Glutamatergic neuron (in vitro differentiated cells): ENCODE data around the gene SLC7A6. TPM values are rescaled to one million over a fixed set of nuclear protein-coding genes. Genes with fewer than 3 reads are reported as not detected.

Source experiments
- DNase-seq: peaks from one replicate; pipeline ENCODE4 v3.0.0; 2022
- H3K27ac Mint-ChIP-seq: one replicate; pipeline ENCODE4 v1.8.0; 2020; ENCODE audit warnings: mild to moderate bottlenecking, mixed read lengths, inconsistent platforms; ENCODE audit not compliant: unreplicated experiment
- H3K27me3 Mint-ChIP-seq: one replicate; pipeline ENCODE4 v1.8.0; 2020; ENCODE audit warnings: mild to moderate bottlenecking, moderate library complexity, mixed read lengths, inconsistent platforms; ENCODE audit not compliant: unreplicated experiment
- H3K36me3 Mint-ChIP-seq: one replicate; pipeline ENCODE4 v1.8.0; 2020; ENCODE audit warnings: mild to moderate bottlenecking, mixed read lengths, inconsistent platforms; ENCODE audit not compliant: unreplicated experiment
- H3K4me1 Mint-ChIP-seq: one replicate; pipeline ENCODE4 v1.8.0; 2020; ENCODE audit warnings: mild to moderate bottlenecking, low read depth, mixed read lengths, inconsistent platforms; ENCODE audit not compliant: unreplicated experiment
- H3K4me3 Mint-ChIP-seq: one replicate; pipeline ENCODE4 v1.8.0; 2020; ENCODE audit warnings: mild to moderate bottlenecking, mixed read lengths, inconsistent platforms; ENCODE audit not compliant: unreplicated experiment
- H3K9me3 Mint-ChIP-seq: one replicate; pipeline ENCODE4 v1.8.0; 2020; ENCODE audit warnings: mild to moderate bottlenecking, moderate library complexity, mixed read lengths, inconsistent platforms; ENCODE audit not compliant: unreplicated experiment
- total RNA-seq: library from RNA; stranded (reverse); fragmentation: NEBNext Ultra II Directional; extraction: Animal tissue kit (Norgen Biotek cat#: 25700); gene quantifications from one replicate; pipeline ENCODE4 v1.2.1, GENCODE V29; 2021; ENCODE audit not compliant: unreplicated experiment
- TF ChIP-seq, protein P1 (sequence below): fragments of 200-600 bp; sonication (generic); IDR thresholded peaks from one replicate; pipeline ENCODE4 v1.5.0; 2021; ENCODE audit not compliant: partially characterized antibody, unreplicated experiment

SLC7A6 gene
- total RNA-seq, 1 donor from 2014 or later, result 78.1 TPM

DNA sequence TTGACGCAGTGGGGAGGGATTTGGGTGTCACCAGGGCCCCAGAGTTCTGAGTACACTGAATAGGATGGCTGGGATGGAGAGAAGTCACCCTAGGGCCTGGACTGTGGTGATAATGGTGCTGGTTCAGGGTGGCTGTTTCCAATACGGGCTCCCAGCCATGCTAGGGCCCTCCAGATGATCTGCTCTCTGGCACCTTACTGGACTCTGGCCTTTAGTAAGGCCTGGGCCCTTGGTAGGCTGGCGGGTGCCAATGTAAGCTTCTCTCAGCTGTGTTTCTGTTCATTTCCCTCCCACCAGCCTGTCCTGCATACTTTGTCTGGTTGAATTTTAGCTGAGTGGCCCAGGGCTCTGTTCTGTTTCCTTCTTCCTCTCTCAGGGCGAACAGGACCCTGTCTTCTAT, 16.4 kb upstream of the SLC7A6 start:
- H3K36me3 Mint-ChIP-seq, result no peaks in the 10 kb centered on the region
- peaks cover 2% of the 10 kb centered on the region for H3K4me1 Mint-ChIP-seq
- H3K4me3 Mint-ChIP-seq, result no peak overlapping the region
- H3K9me3 Mint-ChIP-seq, result peaks cover 6% of the 10 kb centered on the region
- no peak overlapping the region for H3K27ac Mint-ChIP-seq
- DNase-seq, result no peak
- TF ChIP-seq, protein P1, sequence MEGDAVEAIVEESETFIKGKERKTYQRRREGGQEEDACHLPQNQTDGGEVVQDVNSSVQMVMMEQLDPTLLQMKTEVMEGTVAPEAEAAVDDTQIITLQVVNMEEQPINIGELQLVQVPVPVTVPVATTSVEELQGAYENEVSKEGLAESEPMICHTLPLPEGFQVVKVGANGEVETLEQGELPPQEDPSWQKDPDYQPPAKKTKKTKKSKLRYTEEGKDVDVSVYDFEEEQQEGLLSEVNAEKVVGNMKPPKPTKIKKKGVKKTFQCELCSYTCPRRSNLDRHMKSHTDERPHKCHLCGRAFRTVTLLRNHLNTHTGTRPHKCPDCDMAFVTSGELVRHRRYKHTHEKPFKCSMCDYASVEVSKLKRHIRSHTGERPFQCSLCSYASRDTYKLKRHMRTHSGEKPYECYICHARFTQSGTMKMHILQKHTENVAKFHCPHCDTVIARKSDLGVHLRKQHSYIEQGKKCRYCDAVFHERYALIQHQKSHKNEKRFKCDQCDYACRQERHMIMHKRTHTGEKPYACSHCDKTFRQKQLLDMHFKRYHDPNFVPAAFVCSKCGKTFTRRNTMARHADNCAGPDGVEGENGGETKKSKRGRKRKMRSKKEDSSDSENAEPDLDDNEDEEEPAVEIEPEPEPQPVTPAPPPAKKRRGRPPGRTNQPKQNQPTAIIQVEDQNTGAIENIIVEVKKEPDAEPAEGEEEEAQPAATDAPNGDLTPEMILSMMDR, result no peak
- H3K27me3 Mint-ChIP-seq, result peaks cover 7% of the 10 kb centered on the region

DNA sequence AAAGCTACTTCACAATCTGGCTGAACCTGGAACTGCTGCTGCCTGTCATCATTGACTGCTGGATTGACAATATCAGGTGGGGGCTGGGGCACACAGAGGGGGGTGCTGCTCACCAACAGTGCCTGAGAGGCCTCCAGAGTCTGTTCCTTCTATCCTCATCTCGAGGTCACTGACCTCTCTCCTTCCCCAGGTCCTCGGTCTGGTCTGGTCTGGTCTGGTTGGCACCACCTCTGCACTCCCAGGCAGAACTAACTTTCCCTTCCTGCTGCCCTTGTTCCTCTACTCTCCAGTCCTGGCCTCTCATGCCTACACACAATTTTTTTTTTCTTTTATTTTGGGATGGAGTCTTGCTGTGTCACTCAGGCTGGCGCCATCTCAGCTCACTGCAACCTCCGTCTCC, 15.0 kb upstream of the SLC7A6 start:
- Mint-ChIP-seq H3K36me3 (no peaks in the 10 kb centered on the region), H3K4me1 (peaks cover 2% of the 10 kb centered on the region), H3K9me3 (peaks cover 6% of the 10 kb centered on the region), H3K27ac (no peak overlapping the region), H3K4me3 (no peak overlapping the region), H3K27me3 (peaks cover 7% of the 10 kb centered on the region)
- DNase-seq, result no peak
- TF ChIP-seq, protein P1, result no peak

DNA sequence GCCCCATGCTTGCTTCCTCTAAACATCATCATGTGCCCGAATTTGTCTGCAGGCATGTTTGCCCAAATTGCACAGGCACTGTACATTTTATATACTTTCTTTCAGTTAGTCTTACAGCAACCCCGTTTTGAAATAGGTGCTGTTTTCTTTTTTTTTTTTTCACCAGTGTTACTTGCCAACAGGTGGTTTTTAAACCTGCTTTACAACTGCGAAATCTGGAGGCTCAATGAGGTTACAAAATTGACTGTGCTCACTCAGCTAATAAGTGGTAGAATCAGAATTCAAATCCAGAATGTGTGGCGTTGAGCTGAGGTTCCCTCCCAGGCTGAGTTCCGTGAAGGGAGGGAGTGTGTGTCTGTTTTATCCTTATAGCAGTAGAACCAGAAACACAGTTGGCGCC, 13.4 kb upstream of the SLC7A6 start:
- Mint-ChIP-seq H3K27me3 (peaks cover 2% of the 10 kb centered on the region), H3K4me1 (no peaks in the 10 kb centered on the region), H3K9me3 (peaks cover 3% of the 10 kb centered on the region), H3K27ac (no peak overlapping the region), H3K36me3 (no peaks in the 10 kb centered on the region), H3K4me3 (no peak overlapping the region)
- TF ChIP-seq, protein P1, result no peak
- DNase-seq, result no peak

DNA sequence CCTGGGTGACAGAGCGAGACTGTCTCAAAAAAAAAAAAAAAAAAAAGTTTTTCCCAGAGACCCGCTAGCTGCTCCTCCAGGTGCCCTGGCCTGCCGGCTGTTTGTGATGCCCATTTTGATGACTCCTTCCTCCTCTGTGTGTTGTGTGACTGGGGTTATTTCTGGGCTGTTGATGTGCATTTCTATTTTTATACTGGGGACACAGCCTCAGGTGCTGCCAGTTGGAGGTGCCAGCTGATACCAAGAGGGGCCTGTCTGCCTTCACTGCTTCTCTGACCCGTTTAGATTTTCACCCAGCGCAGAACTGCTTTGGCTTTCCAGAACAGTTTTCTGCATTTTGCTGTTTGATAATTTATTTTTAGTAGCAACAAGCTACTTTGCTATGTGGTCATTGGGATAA, 12.5 kb upstream of the SLC7A6 start:
- no peaks in the 10 kb centered on the region for H3K9me3 Mint-ChIP-seq
- H3K4me1 Mint-ChIP-seq, result no peaks in the 10 kb centered on the region
- TF ChIP-seq, protein P1, result no peak
- no peak overlapping the region for H3K4me3 Mint-ChIP-seq
- no peaks in the 10 kb centered on the region for H3K36me3 Mint-ChIP-seq
- DNase-seq, result no peak
- H3K27me3 Mint-ChIP-seq, result peaks cover 2% of the 10 kb centered on the region
- H3K27ac Mint-ChIP-seq, result no peak overlapping the region

DNA sequence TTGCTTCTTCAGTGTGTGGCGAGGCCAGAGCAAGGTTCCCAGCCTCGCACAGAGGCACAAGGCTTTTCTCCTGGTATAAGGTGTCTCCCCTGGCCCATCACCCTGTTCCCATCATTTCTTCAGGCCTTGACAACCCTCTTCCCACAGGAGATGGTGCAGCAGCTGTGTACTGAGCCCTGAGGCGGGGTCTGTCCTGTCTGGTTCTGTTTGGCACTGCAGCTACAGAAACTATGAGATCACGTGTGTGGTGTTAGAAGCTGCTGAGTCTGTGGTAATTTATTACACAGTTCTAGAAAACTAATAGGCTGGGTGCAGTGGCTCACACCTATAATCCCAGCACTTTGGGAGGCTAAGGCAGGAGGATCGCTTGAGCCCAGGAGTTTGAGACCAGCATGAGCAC, 11.9 kb upstream of the SLC7A6 start:
- DNase-seq, result no peak
- Mint-ChIP-seq H3K27ac (no peak overlapping the region), H3K4me3 (no peak overlapping the region), H3K36me3 (no peaks in the 10 kb centered on the region), H3K4me1 (no peaks in the 10 kb centered on the region), H3K9me3 (no peaks in the 10 kb centered on the region), H3K27me3 (peaks cover 2% of the 10 kb centered on the region)
- TF ChIP-seq, protein P1, result no peak
